Right ventricle myocardium superior (tissue), 1 donor: Measurements from ENCODE around the gene KCNK3. TPM values are rescaled to one million over a fixed set of nuclear protein-coding genes. Genes with fewer than 3 reads are reported as not detected.
"Not testable (repeated sequence)": the region's sequence is repeated elsewhere in the genome, so short reads cannot be mapped to it uniquely, and the experiment has no call there.

Experiments
- ATAC-seq: fragments of 200-7000 bp; cut with Tn5 transposase; one replicate; pipeline ENCODE4 v1.9.1; 2020; ENCODE audit warnings: mild to moderate bottlenecking; ENCODE audit not compliant: poor library complexity
- DNase-seq: peaks from one replicate; pipeline ENCODE4 v3.0.0-alpha.2; 2020
- intact Hi-C: fragments of 100-400 bp; cut with DNase I; formaldehyde crosslinking; loops from one replicate; pipeline ENCODE4 v1.11.2; 2022
- total RNA-seq: library from RNA; stranded (reverse); fragmentation: NEBNext Ultra II Directional; extraction: Animal tissue kit (Norgen Biotek cat#: 25700); gene quantifications from one replicate; pipeline ENCODE4 v1.2.1, GENCODE V29; 2021
- donor health status: DM: no; HTN: yes; CAD: no; lungs with severe emphysema.

KCNK3 gene
- total RNA-seq, 1 donor from 2014 or later, result 2.7 TPM

DNA sequence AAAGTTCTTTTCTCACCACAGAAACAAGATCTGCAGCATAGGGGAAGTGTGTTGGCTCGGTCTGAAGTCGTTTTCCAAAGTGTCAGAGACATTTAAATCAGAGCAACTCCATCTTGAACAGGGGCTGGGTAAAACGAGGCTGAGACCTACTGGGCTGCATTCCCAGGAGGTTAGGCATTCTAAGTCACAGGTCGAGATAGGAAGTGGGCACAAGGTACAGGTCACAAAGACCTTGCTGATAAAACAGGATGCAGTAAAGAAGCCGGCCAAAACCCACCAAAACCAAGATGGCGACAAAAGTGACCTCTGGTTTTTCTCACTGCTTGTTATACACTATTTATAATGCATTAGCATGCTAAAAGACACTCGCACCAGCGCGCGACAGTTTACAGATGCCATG lies 68.5 kb downstream of the KCNK3 start:
- ATAC-seq, intact Hi-C loops: not testable (repeated sequence)
- DNase-seq, result peak; percentile 16

DNA sequence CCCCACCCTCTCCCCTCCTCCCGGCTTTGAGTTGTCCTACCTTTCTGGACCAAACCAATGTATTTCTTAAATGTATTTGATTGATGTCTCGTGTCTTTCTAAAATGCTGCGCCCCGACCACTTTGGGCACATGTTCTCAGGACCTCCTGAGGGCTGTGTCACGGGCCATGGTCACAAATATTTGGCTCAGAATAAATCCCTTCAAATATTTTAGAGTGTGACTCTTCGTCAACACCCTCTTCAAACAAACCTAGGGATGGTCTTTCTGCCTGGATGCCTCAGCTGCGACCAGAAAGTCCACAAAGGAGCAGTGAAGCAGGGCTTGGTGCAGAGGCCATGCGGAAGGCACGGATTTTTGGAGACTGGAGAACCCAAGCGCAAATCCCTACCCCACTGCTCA lies 70.5 kb downstream of the KCNK3 start:
- peak; percentile 21 for DNase-seq
- intact Hi-C loops, result no loop called here
- ATAC-seq, result no peak

DNA sequence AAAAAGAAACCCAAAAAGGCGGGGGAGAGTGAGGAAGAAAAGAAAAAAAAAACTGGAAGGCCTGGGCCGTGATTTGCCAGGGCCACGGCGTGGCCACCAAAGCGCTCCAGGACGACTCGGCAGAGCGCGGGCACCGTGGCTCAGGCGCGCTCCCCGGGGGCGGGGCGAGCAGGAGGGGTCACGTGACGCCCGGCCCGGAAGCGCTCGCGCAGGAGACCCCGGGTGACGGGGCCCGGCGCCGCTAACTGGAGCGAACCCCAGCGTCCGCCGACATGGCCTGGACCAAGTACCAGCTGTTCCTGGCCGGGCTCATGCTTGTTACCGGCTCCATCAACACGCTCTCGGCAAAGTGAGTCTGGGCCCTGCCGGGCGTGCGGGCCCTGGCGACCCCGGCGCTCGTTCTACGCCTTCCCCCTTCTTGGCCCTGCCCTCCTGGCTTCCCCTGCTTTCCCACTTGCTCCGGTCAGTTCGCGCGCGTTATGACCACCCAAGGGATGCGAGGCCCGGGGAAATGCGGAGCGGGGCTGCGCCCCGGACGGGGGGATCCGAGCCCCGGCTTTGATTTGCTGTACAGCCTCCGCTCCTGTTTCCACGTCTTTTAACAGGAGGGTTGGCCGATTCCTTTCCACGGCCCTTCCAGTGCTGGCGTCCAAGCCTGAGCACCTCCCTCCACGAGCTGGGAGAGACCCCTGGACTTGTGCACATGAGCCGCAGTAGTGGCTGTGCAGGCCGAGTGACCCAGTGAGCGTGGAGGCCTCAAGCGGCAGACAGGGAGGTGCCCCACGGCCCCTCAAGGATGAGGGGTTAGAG lies 71.8 kb downstream of the KCNK3 start, which contains the start of gene SLC35F6:
TSS of gene SLC35F6 (plus strand) at position 207 of the 810 bp plus-strand sequence. CDS start at position 273, 66 bp downstream.
- DNase-seq (peak; percentile 91), ATAC-seq (peak; percentile 96)
- intact Hi-C loops, result no loop called here

DNA sequence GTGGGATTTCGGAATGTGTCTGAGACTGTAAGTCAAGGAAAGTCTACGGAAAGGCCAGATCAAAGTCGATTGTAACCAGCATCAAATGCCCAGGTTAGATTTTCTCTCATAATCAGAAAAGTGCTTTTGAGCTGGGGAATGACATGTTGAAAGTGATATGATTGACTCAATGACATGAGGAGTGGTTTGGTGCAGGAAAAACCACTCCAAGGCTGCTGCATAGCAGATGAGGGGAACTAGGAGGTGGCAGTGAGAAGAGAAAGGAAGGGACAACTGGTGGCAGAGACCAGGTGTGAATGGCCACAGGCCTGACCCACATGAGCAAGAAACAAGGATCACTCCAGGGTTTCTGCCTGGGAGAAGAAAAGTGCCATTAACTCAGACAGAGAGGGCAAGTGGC lies 72.4 kb downstream of the KCNK3 start:
- intact Hi-C loops, result no loop called here
- DNase-seq, result no peak
- no peak for ATAC-seq

DNA sequence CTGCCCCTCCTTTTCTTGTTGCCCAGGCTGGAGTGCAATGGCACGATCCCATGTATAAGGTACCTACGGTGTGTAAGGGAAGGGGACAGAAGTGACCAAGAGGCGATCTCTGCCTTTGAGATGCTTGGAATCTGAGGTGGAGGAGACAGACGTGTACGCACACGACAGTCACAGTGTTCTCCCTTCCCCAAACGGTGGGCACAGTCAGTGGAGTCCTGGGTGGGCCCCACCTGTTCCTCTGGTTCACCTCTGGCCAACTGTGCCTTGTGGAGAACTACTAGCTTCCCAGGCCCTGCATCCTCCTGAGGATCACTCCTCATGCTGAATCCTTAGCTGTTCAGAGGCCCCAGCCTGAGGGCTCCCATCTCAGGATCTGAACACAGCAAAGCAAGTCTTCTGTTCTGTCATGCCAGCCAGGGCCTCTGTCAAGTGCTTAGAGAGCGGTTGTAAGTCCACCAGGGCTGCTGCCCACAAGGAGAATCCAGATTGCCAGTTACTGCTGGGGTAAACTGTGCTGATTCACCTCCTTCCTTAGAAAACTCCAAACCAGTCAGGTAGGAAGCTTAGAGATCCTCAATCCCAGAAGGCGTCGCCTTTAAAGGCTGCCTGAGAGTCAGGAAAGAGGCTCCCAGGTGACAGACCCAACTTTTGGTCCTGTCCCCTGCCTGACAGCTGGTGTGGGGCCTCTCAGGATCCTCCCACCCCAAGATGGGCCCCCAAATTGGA lies 73.1 kb downstream of the KCNK3 start:
- no peak for ATAC-seq
- intact Hi-C loops, result no loop called here
- DNase-seq, result peak; percentile 36

DNA sequence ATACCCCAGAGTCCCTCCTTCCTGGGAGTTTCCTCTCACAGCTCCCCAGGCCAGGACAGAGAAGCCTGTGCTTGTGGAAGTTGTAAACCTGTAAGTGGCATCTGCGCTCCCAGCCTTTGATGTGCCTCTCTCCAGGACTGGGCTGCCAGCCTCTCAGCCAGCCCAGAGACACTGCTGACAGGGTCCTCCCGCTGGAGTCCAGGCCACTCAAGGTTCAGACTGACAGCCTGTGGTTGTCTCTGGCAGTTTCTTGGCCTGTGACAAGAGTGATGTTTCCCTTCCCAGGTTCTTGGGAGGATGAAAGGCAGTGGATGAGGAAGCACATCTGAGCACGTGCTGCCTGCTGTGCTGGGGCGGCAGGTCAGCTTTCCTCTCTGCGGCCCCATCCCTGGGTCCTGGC lies 74.6 kb downstream of the KCNK3 start:
- intact Hi-C loops, result no loop called here
- DNase-seq (no peak), ATAC-seq (no peak)

DNA sequence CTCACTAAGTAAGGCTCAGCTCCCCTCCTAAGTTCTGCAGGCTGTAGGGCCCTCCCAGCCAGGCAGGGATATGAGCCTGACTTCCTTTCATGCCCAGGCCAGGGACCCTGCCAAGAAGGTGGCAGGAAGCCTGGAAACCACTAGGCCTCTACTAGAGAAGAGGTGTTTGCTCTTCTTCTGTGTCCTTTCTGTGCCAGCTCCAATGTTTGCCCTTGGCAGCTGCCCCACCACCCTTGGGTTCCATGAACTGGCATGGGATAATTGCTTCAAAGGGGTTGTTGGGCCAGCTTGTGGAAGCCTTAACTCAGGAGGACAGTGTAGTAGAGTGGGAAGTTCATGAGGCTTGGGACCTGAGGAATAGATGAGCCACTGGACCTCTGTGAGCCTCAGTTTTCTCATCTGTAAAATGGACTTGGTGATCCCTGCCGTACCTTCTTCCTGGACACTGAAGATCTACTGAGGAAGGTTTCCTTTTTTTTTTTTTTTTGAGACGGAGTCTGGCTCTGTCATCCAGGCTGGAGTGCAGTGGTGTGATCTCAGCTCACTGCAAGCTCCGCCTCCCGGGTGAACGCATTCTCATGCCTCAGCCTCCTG lies 75.5 kb downstream of the KCNK3 start:
- DNase-seq (no peak), ATAC-seq (no peak)
- intact Hi-C loops, result no loop called here

DNA sequence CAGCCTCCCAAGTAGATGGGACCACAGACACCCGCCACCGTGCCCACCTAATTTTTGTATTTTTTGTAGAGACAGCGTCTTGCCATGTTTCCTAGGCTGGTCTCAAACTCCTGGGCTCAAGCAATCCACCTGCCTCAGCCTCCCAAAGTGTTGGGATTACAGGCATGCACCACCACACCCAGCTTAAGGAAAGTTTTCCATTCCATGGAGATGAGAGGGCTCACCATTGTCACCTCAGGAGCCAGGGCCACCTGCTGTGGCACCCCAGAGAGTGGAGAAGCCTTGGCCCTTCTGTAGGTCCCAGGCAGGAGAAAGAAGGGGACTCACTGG lies 76.2 kb downstream of the KCNK3 start:
- ATAC-seq (no peak), DNase-seq (no peak)
- intact Hi-C loops, result no loop called here

DNA sequence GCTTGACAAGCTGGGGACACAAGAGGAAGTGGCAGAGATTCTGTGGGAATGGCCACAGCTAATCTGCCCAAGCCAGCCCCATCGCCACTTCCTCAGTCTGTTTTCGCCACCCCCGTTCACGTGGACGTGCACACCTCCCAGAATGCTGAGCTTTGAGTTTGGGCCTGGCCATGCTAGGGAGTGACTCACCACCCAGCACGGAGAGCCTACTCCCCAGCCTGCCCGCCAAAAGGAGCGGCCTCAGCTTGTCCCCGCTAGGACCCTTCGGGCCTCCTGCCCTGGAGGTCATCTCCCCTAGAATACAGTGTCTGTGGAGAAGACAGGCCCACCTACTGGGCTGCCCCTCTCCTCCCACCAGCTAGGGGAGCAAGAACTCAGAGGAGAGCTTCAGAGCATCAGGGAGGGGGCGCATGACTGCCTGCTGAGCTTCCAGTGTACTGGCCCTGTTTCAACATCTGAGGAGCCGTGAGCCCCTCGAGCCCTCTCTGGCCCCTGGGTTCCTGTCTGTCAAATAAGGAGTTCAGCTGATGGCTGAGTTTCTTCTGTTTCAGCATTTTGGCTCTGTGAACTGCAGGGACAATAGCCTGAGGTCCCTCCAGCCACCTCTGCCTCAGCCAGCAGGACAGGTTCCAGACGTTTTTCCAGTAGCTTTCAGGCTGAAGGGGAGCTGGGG lies 76.7 kb downstream of the KCNK3 start:
- ATAC-seq (peak; percentile 32), DNase-seq (peak; percentile 88)
- intact Hi-C loops, result no loop called here

DNA sequence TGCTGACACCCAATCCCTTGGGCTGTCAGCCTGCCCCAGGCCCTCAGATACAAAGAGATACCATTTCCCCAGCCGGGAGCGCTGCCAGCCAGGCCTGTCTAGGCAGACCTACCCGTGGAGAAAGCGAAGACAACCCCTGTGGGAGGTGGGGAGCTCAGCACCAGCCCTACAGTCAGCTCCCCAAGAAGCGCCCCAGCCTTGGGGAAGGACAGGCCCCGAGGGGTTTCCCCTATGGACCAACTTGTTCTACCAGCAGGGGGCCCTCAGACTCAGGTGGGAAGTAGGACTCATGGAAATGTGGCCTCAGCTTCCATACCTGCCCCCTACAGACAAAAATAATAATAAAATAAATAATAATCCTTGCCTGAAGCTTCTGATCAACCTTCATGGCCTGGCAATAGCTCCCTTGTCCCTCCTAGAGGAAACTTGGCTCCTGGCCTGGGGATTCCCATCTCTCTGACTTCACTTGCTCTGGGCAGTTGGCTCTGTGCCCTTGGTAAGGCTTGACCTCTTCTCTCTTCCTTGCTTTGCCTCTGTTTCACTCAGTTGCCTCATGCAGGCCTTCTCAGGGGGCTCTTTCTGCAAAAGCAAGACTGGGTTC lies 78.6 kb downstream of the KCNK3 start:
- intact Hi-C loops, result no loop called here
- DNase-seq, result peak; percentile 87
- ATAC-seq, result peak; percentile 62

DNA sequence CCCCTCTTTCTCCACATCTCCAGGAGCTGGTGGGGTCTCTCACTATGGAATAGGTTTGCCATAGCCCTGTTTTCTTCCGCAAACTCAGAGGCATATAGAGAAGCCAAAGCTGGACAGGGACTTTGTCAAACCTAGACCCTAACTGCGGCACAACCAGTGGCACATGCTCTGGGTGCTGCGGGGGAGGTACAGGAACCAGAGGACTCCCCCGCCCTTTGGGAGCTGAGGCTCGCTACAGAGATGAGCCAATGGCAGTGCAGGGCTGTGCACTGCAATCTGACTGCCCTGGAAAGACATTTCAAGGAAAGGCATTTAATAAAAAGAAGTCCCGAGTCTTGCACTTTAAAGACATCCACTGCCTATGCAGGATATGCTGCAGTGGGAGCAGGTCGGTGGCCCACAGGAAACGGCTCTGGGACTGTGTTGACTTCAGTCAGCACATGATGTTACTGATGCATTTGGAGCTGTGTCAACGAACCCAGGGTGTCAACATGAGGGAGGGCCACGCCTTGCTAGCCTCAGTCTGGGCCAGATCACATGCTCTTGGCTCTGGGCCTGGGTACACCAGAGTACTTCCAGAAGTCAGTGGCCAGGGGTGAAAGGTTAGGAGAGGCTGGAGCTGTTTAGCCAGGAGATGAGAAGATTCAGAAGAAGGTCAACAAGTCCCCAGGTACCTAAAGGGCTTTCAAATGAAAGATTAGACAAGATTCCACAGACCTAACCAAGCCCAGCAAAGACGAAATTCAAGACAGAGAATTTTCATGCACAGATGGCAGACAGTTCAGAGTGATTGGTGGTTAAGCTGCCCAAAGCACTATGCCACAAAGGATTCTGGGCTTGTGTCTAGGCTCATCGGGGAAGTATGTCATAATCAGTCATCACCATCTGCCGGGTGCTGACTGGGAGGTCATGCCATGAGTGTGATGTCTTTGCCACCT lies 79.8 kb downstream of the KCNK3 start:
- DNase-seq, result peak; percentile 97
- ATAC-seq, result peak; percentile 90
- intact Hi-C loops, result no loop called here

DNA sequence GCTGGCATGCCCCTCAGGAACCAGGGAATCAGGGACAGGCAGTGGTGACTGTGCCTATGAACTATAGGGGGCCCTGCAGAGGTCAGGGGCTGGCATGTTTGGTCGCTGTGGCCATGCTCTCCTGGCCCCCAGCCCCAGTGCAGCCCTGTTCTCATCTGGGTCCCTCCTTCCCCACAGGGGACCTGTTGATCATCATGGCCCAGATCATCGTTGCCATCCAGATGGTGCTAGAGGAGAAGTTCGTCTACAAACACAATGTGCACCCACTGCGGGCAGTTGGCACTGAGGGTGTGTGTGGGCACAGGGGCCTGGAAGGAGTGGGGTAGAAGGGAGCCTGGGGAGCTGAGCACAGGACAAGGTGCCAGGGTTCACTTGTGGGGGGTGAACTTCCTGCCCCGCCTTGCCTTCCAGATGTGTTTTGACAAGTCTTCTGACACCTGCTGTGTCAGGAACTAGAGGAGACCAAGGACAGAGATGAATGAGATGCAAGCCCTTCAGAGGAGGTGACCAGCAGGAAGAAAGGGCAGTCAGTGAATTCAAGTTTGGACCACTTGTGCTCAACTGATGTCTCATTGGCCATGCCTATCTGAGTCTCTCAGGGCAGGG lies 83.8 kb downstream of the KCNK3 start:
- DNase-seq (no peak), ATAC-seq (no peak)
- intact Hi-C loops, result no loop called here

DNA sequence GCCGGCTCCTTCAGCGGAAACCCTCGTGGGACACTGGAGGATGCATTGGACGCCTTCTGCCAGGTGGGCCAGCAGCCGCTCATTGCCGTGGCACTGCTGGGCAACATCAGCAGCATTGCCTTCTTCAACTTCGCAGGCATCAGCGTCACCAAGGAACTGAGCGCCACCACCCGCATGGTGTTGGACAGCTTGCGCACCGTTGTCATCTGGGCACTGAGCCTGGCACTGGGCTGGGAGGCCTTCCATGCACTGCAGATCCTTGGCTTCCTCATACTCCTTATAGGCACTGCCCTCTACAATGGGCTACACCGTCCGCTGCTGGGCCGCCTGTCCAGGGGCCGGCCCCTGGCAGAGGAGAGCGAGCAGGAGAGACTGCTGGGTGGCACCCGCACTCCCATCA lies 85.6 kb downstream of the KCNK3 start:
- intact Hi-C loops, result no loop called here
- DNase-seq (no peak), ATAC-seq (no peak)

DNA sequence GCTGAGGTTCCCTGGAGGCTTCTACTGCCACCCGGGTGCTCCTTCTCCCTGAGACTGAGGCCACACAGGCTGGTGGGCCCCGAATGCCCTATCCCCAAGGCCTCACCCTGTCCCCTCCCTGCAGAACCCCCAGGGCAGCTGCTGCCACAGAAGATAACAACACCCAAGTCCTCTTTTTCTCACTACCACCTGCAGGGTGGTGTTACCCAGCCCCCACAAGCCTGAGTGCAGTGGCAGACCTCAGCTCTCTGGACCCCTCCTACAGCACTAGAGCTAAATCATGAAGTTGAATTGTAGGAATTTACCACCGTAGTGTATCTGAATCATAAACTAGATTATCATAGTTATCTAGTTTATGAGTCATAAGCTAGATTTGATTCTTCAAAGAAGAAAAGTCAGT lies 86.0 kb downstream of the KCNK3 start:
- no peak for ATAC-seq
- DNase-seq, result no peak
- intact Hi-C loops, result no loop called here

DNA sequence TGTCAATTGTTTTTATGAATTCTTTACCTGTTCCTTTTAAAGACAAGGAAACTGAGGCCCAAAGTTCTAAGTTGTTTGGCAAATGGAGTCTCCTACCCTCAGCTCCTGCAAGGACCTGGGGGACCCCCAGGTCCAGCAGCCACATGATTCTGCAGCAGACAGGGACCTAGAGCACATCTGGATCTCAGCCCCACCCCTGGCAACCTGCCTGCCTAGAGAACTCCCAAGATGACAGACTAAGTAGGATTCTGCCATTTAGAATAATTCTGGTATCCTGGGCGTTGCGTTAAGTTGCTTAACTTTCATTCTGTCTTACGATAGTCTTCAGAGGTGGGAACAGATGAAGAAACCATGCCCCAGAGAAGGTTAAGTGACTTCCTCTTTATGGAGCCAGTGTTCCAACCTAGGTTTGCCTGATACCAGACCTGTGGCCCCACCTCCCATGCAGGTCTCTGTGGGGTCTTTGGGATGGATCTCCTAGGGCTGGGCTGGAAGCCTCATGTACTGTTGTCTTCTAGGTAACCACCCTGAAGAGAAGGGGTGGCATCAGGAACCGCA lies 87.8 kb downstream of the KCNK3 start:
- intact Hi-C loops, result no loop called here
- DNase-seq, result peak; percentile 28
- ATAC-seq, result no peak
